H9 (cell line): Measurements from ENCODE around the gene RRP1B. TPM values are rescaled to one million over a fixed set of nuclear protein-coding genes. Genes with fewer than 3 reads are reported as not detected.

Experiments
- DNase-seq: peaks from one replicate; pipeline ENCODE4 v3.0.0-alpha.2; 2017
- H2AFZ ChIP-seq: one replicate; pipeline ENCODE4 v1.6.1; 2013; ENCODE audit warnings: mild to moderate bottlenecking, low read length, control low read depth, moderate library complexity
- H2AK5ac ChIP-seq: 2 replicates; pipeline ENCODE4 v1.6.1; 2013; ENCODE audit warnings: low read length, control low read depth, mixed read lengths; ENCODE audit not compliant: insufficient read length
- H2BK120ac ChIP-seq: one replicate; pipeline ENCODE4 v1.6.1; 2013; ENCODE audit warnings: low read depth, mild to moderate bottlenecking, low read length, control low read depth, inconsistent platforms; ENCODE audit not compliant: poor library complexity, severe bottlenecking
- H2BK12ac ChIP-seq: 2 replicates; pipeline ENCODE4 v1.6.1; 2013; ENCODE audit warnings: low read length, control low read depth, mixed read lengths, low read depth; ENCODE audit not compliant: insufficient read length
- H2BK15ac ChIP-seq: 2 replicates; pipeline ENCODE4 v1.6.1; 2013; ENCODE audit warnings: low read depth, low read length, control low read depth
- H2BK20ac ChIP-seq: one replicate; pipeline ENCODE4 v1.6.1; 2013; ENCODE audit warnings: low read depth, mild to moderate bottlenecking, low read length, control low read depth, inconsistent platforms; ENCODE audit not compliant: poor library complexity, severe bottlenecking
- H2BK5ac ChIP-seq: 2 replicates; pipeline ENCODE4 v1.6.1; 2013; ENCODE audit warnings: low read length, control low read depth, mixed read lengths; ENCODE audit not compliant: insufficient read length
- H3K14ac ChIP-seq: 2 replicates; pipeline ENCODE4 v1.6.1; 2013; ENCODE audit warnings: low read length, control low read depth; ENCODE audit not compliant: insufficient read depth
- H3K18ac ChIP-seq: 2 replicates; pipeline ENCODE4 v1.6.1; 2013; ENCODE audit warnings: low read depth, mild to moderate bottlenecking, mixed read lengths, low read length, control low read depth; ENCODE audit not compliant: insufficient read length
- H3K23ac ChIP-seq: 2 replicates; pipeline ENCODE4 v1.6.1; 2013; ENCODE audit warnings: low read length, control low read depth, mixed read lengths, low read depth; ENCODE audit not compliant: insufficient read length
- H3K23me2 ChIP-seq: 2 replicates; pipeline ENCODE4 v1.6.1; 2013; ENCODE audit warnings: low read depth, mild to moderate bottlenecking, mixed read lengths, low read length, control low read depth; ENCODE audit not compliant: insufficient read length, poor library complexity, severe bottlenecking
- H3K27ac ChIP-seq: 2 replicates; pipeline ENCODE4 v1.5.1; 2013; ENCODE audit warnings: low read length, control low read depth, mixed read lengths, low read depth; ENCODE audit not compliant: insufficient read length
- H3K27me3 ChIP-seq: 2 replicates; pipeline ENCODE4 v1.6.1; 2013; ENCODE audit warnings: low read length, control low read depth, inconsistent platforms; ENCODE audit not compliant: insufficient read depth
- H3K4ac ChIP-seq: 2 replicates; pipeline ENCODE4 v1.6.1; 2013; ENCODE audit warnings: low read depth, mild to moderate bottlenecking, control low read depth, inconsistent platforms, low read length, moderate library complexity
- H3K4me1 ChIP-seq: 2 replicates; pipeline ENCODE4 v1.6.1; 2013; ENCODE audit warnings: low read length, control low read depth, inconsistent platforms; ENCODE audit not compliant: insufficient read depth
- H3K4me2 ChIP-seq: 2 replicates; pipeline ENCODE4 v1.6.1; 2013; ENCODE audit warnings: low read length, control low read depth, mixed read lengths; ENCODE audit not compliant: insufficient read length, insufficient read depth
- H3K56ac ChIP-seq: 2 replicates; pipeline ENCODE4 v1.6.1; 2013; ENCODE audit warnings: low read depth, mild to moderate bottlenecking, mixed read lengths, low read length, control low read depth; ENCODE audit not compliant: insufficient read length
- H3K79me1 ChIP-seq: 2 replicates; pipeline ENCODE4 v1.6.1; 2013; ENCODE audit warnings: low read depth, mild to moderate bottlenecking, moderate library complexity, low read length, control low read depth, inconsistent platforms; ENCODE audit not compliant: insufficient read depth, poor library complexity, severe bottlenecking
- H3K79me2 ChIP-seq: 2 replicates; pipeline ENCODE4 v1.6.1; 2013; ENCODE audit warnings: low read length, control low read depth, inconsistent platforms; ENCODE audit not compliant: insufficient read depth
- H3K9ac ChIP-seq: 2 replicates; pipeline ENCODE4 v1.6.1; 2013; ENCODE audit warnings: low read length, control low read depth, mixed read lengths; ENCODE audit not compliant: insufficient read length; ENCODE audit errors: extremely low read depth
- H3K9me3 ChIP-seq: one replicate; pipeline ENCODE4 v1.6.1; 2013; ENCODE audit warnings: low read depth, low read length, inconsistent platforms; ENCODE audit not compliant: control insufficient read depth
- H3T11ph ChIP-seq: one replicate; pipeline ENCODE4 v1.6.1; 2013; ENCODE audit warnings: mild to moderate bottlenecking, low read length, control low read depth, inconsistent platforms
- H4K20me1 ChIP-seq: one replicate; pipeline ENCODE4 v1.6.1; 2013; ENCODE audit not compliant: control insufficient read depth, insufficient read length, insufficient read depth
- H4K5ac ChIP-seq: 2 replicates; pipeline ENCODE4 v1.6.1; 2013; ENCODE audit warnings: low read depth, mild to moderate bottlenecking, mixed read lengths, low read length, control low read depth; ENCODE audit not compliant: insufficient read length
- H4K8ac ChIP-seq: replicated peaks from 2 replicates; pipeline ENCODE4 v1.6.1; 2013; ENCODE audit warnings: low read length, control low read depth, mixed read lengths, low read depth; ENCODE audit not compliant: insufficient read length
- H4K91ac ChIP-seq: 2 replicates; pipeline ENCODE4 v1.6.1; 2013; ENCODE audit warnings: low read depth, mild to moderate bottlenecking, moderate library complexity, mixed read lengths, low read length, control low read depth; ENCODE audit not compliant: insufficient read length
- H3K27ac Mint-ChIP-seq, 3 experiments: 2 replicates in 2 of 3; 3 replicates in 1 of 3; pipeline ENCODE4 v1.8.0; 2020 to 2021; ENCODE audit warnings: mixed read lengths in 3 of 3, mild to moderate bottlenecking in 1 of 3, moderate library complexity in 1 of 3
- H3K27me3 Mint-ChIP-seq: 2 replicates; pipeline ENCODE4 v1.8.0; 2021; ENCODE audit warnings: low read depth, mild to moderate bottlenecking, moderate library complexity, mixed read lengths
- H3K36me3 Mint-ChIP-seq, 3 experiments: 2 replicates in 2 of 3; 3 replicates in 1 of 3; pipeline ENCODE4 v1.8.0; 2020 to 2021; ENCODE audit warnings: low read depth in 3 of 3, mixed read lengths in 3 of 3; ENCODE audit not compliant: insufficient read depth in 1 of 3
- H3K4me1 Mint-ChIP-seq, 2 experiments: 2 replicates each; pipeline ENCODE4 v1.8.0; 2020; ENCODE audit warnings: mixed read lengths in 2 of 2
- H3K4me3 Mint-ChIP-seq, 2 experiments: 2 replicates in 1 of 2; 3 replicates in 1 of 2; pipeline ENCODE4 v1.8.0; 2020 to 2021; ENCODE audit warnings: mild to moderate bottlenecking in 2 of 2, mixed read lengths in 2 of 2, moderate library complexity in 1 of 2
- H3K9me3 Mint-ChIP-seq, 2 experiments: 2 replicates in 1 of 2; 3 replicates in 1 of 2; pipeline ENCODE4 v1.8.0; 2020; ENCODE audit warnings: mild to moderate bottlenecking in 2 of 2, mixed read lengths in 2 of 2, moderate library complexity in 1 of 2
- WGBS: extraction: QIAGEN DNeasy Blood & Tissue Kit; methylation state at CpG from one replicate; pipeline ENCODE4 v1.1.7; 2013; ENCODE audit warnings: missing lambda C conversion rate, low lambda C conversion rate, mixed read lengths; ENCODE audit not compliant: insufficient read length; ENCODE audit errors: extremely low coverage; 5-methylcytosine and 5-hydroxymethylcytosine counted together
- total RNA-seq: library from RNA; stranded (reverse); gene quantifications from 2 replicates; pipeline ENCODE4 v1.2.1, GENCODE V29; 2021
- TF ChIP-seq, protein P1 (sequence below): fragments of 200-600 bp; sonication (generic); conservative IDR thresholded peaks from 3 replicates; pipeline ENCODE4 v1.8.0; 2021; ENCODE audit warnings: antibody characterized with exemption, mild to moderate bottlenecking

RRP1B gene
- total RNA-seq, 1 experiment from 2014 or later = 96.6 TPM

- H3K27ac ChIP-seq = no peak overlapping the region
- H3K27me3 ChIP-seq = no peaks in the 10 kb centered on the region
- H3K79me2 ChIP-seq = no peaks in the 10 kb centered on the region; the same call in 1 of the 2 replicates
- TF ChIP-seq, protein P1, sequence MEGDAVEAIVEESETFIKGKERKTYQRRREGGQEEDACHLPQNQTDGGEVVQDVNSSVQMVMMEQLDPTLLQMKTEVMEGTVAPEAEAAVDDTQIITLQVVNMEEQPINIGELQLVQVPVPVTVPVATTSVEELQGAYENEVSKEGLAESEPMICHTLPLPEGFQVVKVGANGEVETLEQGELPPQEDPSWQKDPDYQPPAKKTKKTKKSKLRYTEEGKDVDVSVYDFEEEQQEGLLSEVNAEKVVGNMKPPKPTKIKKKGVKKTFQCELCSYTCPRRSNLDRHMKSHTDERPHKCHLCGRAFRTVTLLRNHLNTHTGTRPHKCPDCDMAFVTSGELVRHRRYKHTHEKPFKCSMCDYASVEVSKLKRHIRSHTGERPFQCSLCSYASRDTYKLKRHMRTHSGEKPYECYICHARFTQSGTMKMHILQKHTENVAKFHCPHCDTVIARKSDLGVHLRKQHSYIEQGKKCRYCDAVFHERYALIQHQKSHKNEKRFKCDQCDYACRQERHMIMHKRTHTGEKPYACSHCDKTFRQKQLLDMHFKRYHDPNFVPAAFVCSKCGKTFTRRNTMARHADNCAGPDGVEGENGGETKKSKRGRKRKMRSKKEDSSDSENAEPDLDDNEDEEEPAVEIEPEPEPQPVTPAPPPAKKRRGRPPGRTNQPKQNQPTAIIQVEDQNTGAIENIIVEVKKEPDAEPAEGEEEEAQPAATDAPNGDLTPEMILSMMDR = no peak
- no peak overlapping the region for H4K8ac ChIP-seq
- no peaks in the 10 kb centered on the region for H3K23me2 ChIP-seq
- Mint-ChIP-seq H3K9me3 (no peaks in the 10 kb centered on the region), H3K27me3 (no peaks in the 10 kb centered on the region), H3K4me3 (no peak overlapping the region), H3K36me3 (peaks cover 53 to 82% (median 76%) of the 10 kb centered on the region in 3 experiments), H3K4me1 (peaks cover 18 to 22% of the 10 kb centered on the region in 2 experiments), H3K27ac (peak overlapping the region in 1 of 3 experiments; percentile 47; a peak in 2 of 7 replicates)
- WGBS = no CpG with 5 or more reads among the region's 15 CpGs
- no peak overlapping the region for H2AK5ac ChIP-seq
- no peak overlapping the region for H2BK5ac ChIP-seq
- H3K14ac ChIP-seq = no peak overlapping the region
- H2BK20ac ChIP-seq = no peak overlapping the region
- no peak overlapping the region for H3K56ac ChIP-seq
- H2BK120ac ChIP-seq = no peak overlapping the region
- H3K9me3 ChIP-seq = no peaks in the 10 kb centered on the region
- DNase-seq = no peak
- H3K9ac ChIP-seq = no peak overlapping the region
- peaks cover 5% of the 10 kb centered on the region for H3K79me1 ChIP-seq
- H4K91ac ChIP-seq = no peak overlapping the region
- no peak overlapping the region for H4K5ac ChIP-seq
- H4K20me1 ChIP-seq = no peaks in the 10 kb centered on the region
- H2BK15ac ChIP-seq = no peak overlapping the region
- no peak overlapping the region for H3K18ac ChIP-seq
- H3K4me2 ChIP-seq = no peak overlapping the region
- H2AFZ ChIP-seq = no peak overlapping the region
- H2BK12ac ChIP-seq = no peak overlapping the region
- H3K4me1 ChIP-seq = no peaks in the 10 kb centered on the region; the same call in 1 of the 2 replicates
- H3K23ac ChIP-seq = no peak overlapping the region
- H3T11ph ChIP-seq = no peak overlapping the region
- H3K4ac ChIP-seq = no peak overlapping the region
Observed at GRCh38 chr21:43676391-43676790, 17.0 kb downstream of the RRP1B start.
